Activated CD8-positive, alpha-beta T cell treated with anti-CD3 and anti-CD28 coated beads for 36 hours (primary cell): Measurements from ENCODE around the gene RAC3. TPM values are rescaled to one million over a fixed set of nuclear protein-coding genes. Genes with fewer than 3 reads are reported as not detected.

Experiments used
- ATAC-seq: fragments of 200-7000 bp; cut with Tn5 transposase; one replicate; pipeline ENCODE4 v1.10.0; 2021; ENCODE audit warnings: mild to moderate bottlenecking, moderate library complexity
- CTCF ChIA-PET: fragments of 350-600 bp; sonication (Branson Sonifier 250); formaldehyde crosslinking; loops from one replicate; lab custom pipeline; 2021; ENCODE audit warnings: antibody characterized with exemption; lab: Charles Lee
- POLR2A ChIA-PET: fragments of 350-600 bp; sonication (Branson Sonifier 250); formaldehyde crosslinking; loops from one replicate; lab custom pipeline; 2021; ENCODE audit warnings: antibody characterized with exemption; lab: Charles Lee
- DNase-seq: peaks from one replicate; pipeline ENCODE4 v3.0.0-alpha.2; 2020
- H3K27ac Mint-ChIP-seq: one replicate; pipeline ENCODE4 v1.8.0; 2021; ENCODE audit warnings: mild to moderate bottlenecking, mixed read lengths
- H3K27me3 Mint-ChIP-seq: one replicate; pipeline ENCODE4 v1.8.0; 2021; ENCODE audit warnings: mixed read lengths
- H3K36me3 Mint-ChIP-seq: one replicate; pipeline ENCODE4 v1.8.0; 2021; ENCODE audit warnings: low read depth, mixed read lengths
- H3K4me1 Mint-ChIP-seq: one replicate; pipeline ENCODE4 v1.8.0; 2021; ENCODE audit warnings: low read depth, mixed read lengths
- H3K4me3 Mint-ChIP-seq: one replicate; pipeline ENCODE4 v1.8.0; 2021; ENCODE audit warnings: mild to moderate bottlenecking, moderate library complexity, mixed read lengths
- H3K9me3 Mint-ChIP-seq: one replicate; pipeline ENCODE4 v1.8.0; 2021; ENCODE audit warnings: mixed read lengths
- CTCF ChIP-seq: fragments of 200-600 bp; IDR thresholded peaks from one replicate; pipeline ENCODE4 v1.8.0; 2022; ENCODE audit warnings: antibody characterized with exemption, mild to moderate bottlenecking
- intact Hi-C: fragments of 100-400 bp; cut with micrococcal nuclease; formaldehyde crosslinking; loops from one replicate; pipeline ENCODE4 v1.10.0; 2022
- total RNA-seq, 2 experiments: library from RNA; stranded (reverse); gene quantifications; one replicate each; pipeline ENCODE4 v1.2.3, GENCODE V29; 2021

The RAC3 gene
- total RNA-seq, 2 experiments from 2014 or later, result 5.5 to 5.8 TPM

GRCh38 chr17:82050152-82050760, 18.8 kb downstream of the RAC3 start:
- peak overlapping the region; percentile 75 for H3K27ac Mint-ChIP-seq
- ChIA-PET POLR2A (interaction anchor here (0.5 to 9.3 kb wide), 10 partner anchors 13 to 179 kb away, joined by 3 to 98 read pairs (median 4); partner anchors contain the start of genes DCXR, DUS1L and SLC16A3), CTCF (interaction anchor here (1.0 to 2.0 kb wide), 5 partner anchors 11 to 91 kb away, joined by 3 to 11 read pairs (median 6); partner anchors contain the start of gene DCXR)
- H3K27me3 Mint-ChIP-seq, result no peaks in the 10 kb centered on the region
- H3K4me3 Mint-ChIP-seq, result peak overlapping the region; percentile 81
- intact Hi-C loops, result no loop called here
- peaks cover 2% of the 10 kb centered on the region for H3K36me3 Mint-ChIP-seq
- H3K4me1 Mint-ChIP-seq, result peaks cover 22% of the 10 kb centered on the region
- no peak for ATAC-seq
- no peak for DNase-seq
- no peak for TF ChIP-seq CTCF
- no peaks in the 10 kb centered on the region for H3K9me3 Mint-ChIP-seq

GRCh38 chr17:82050761-82051641, 19.5 kb downstream of the RAC3 start:
- ChIA-PET POLR2A (interaction anchor here (1.0 to 9.3 kb wide), 6 partner anchors 13 to 104 kb away, joined by 3 to 98 read pairs (median 4); partner anchors contain the start of genes DCXR and DUS1L), CTCF (interaction anchor here (1.0 to 2.0 kb wide), 4 partner anchors 12 to 91 kb away, joined by 3 to 11 read pairs (median 6); partner anchors contain the start of gene DCXR)
- TF ChIP-seq CTCF, result no peak
- Mint-ChIP-seq H3K9me3 (no peaks in the 10 kb centered on the region), H3K27ac (peak overlapping the region; percentile 75), H3K4me3 (peak overlapping the region; percentile 81), H3K27me3 (no peaks in the 10 kb centered on the region), H3K4me1 (peaks cover 22% of the 10 kb centered on the region), H3K36me3 (peaks cover 2% of the 10 kb centered on the region)
- ATAC-seq (peak; percentile 17), DNase-seq (no peak)
- intact Hi-C loops, result no loop called here

GRCh38 chr17:82051776-82052637, 20.5 kb downstream of the RAC3 start, which contains the start of the genes GPS1 and RFNG:
TSS of gene GPS1 (plus strand) at chr17:82051898. CDS start at chr17:82051932, 34 bp downstream.
TSS of gene RFNG (minus strand) at chr17:82051811. CDS start at chr17:82051766, 45 bp downstream.
- intact Hi-C loops, result no loop called here
- CTCF ChIA-PET, result interaction anchor here (1.0 to 2.0 kb wide), 4 partner anchors 22 to 102 kb away, joined by 3 to 11 read pairs (median 3); no protein-coding TSS in a partner anchor

More at GRCh38 chr17:82051776-82052637, 20.5 kb downstream of the RAC3 start, which contains the start of the genes GPS1 and RFNG:
- Mint-ChIP-seq H3K27me3 (no peaks in the 10 kb centered on the region), H3K9me3 (no peaks in the 10 kb centered on the region), H3K27ac (peak within 1 kb of the TSS; percentile 75), H3K4me3 (peak within 1 kb of the TSS; percentile 82), H3K36me3 (peaks cover 2% of the 10 kb centered on the region), H3K4me1 (peaks cover 21% of the 10 kb centered on the region)
- no peak for TF ChIP-seq CTCF
- POLR2A ChIA-PET, result interaction anchor here (1.3 to 9.3 kb wide), 3 partner anchors 12 to 40 kb away, joined by 4 to 98 read pairs (median 4); partner anchors contain the start of gene DUS1L
- peak; percentile 89 for DNase-seq
- ATAC-seq, result peak; percentile 92
